Gastroesophageal sphincter (tissue), 4 donors: Measurements from ENCODE around the gene TUBB4B. TPM values are rescaled to one million over a fixed set of nuclear protein-coding genes. Genes with fewer than 3 reads are reported as not detected.

ENCODE experiments used
- ATAC-seq: fragments of 150-250 bp; one replicate; pipeline ENCODE4 v1.9.1; 2016; ENCODE audit warnings: mild to moderate bottlenecking, moderate library complexity
- H3K27ac ChIP-seq, 4 donors: fragments of 200-600 bp; sonication (generic) in 3 of 4; 1 replicate in 3 of 4; 2 replicates in 1 of 4; pipeline ENCODE4 v1.5.1; 2016 to 2019
- H3K27me3 ChIP-seq: fragments of 200-600 bp; sonication (generic); one replicate; pipeline ENCODE4 v1.5.1; 2019
- H3K36me3 ChIP-seq, 2 donors: fragments of 200-600 bp; sonication (generic); one replicate each; pipeline ENCODE4 v1.5.1; 2019; ENCODE audit warnings: control low read depth in 1 of 2
- H3K4me1 ChIP-seq, 3 donors: fragments of 200-600 bp; sonication (generic); 1 replicate in 2 of 3; 2 replicates in 1 of 3; pipeline ENCODE4 v1.5.1; 2016 to 2019; ENCODE audit warnings: control low read depth in 2 of 3
- H3K4me3 ChIP-seq, 2 donors: fragments of 200-600 bp; sonication (generic); one replicate each; pipeline ENCODE4 v1.5.1; 2019; ENCODE audit warnings: mild to moderate bottlenecking in 1 of 2, moderate library complexity in 1 of 2
- H3K9me3 ChIP-seq, 3 donors: fragments of 200-600 bp; sonication (generic); one replicate each; pipeline ENCODE4 v1.5.1; 2017 to 2019; ENCODE audit warnings: control low read depth in 2 of 3
- EP300 ChIP-seq: sonication (generic); formaldehyde crosslinking; IDR thresholded peaks from one replicate; pipeline ENCODE4 v1.6.1; 2017; ENCODE audit warnings: antibody characterized with exemption, mild to moderate bottlenecking
- POLR2A ChIP-seq, 2 donors: fragments of 450-650 bp; IDR thresholded peaks; one replicate each; pipeline ENCODE4 v1.6.1; 2017; ENCODE audit warnings: antibody characterized with exemption in 2 of 2, mild to moderate bottlenecking in 2 of 2, moderate library complexity in 1 of 2
- POLR2AphosphoS5 ChIP-seq: sonication (generic); formaldehyde crosslinking; IDR thresholded peaks from one replicate; pipeline ENCODE4 v1.6.1; 2017; ENCODE audit warnings: antibody characterized with exemption
- WGBS, 2 donors: methylation state at CpG; one replicate each; pipeline ENCODE4 v1.1.5; 2018; ENCODE audit warnings: low coverage in 1 of 2; 5-methylcytosine and 5-hydroxymethylcytosine counted together
- total RNA-seq, 4 donors: library from RNA; depleted of rRNA; stranded (reverse); fragments of >200 nt; gene quantifications; one replicate each; pipeline ENCODE4 v1.1.0, GENCODE V29; 2016
- TF ChIP-seq, protein P1 (sequence below), 4 experiments: fragments of 200-600 bp in 2 of 4; fragments of 450-650 bp in 2 of 4; sonication (generic) in 1 of 4; IDR thresholded peaks; one replicate each; pipeline ENCODE4 v1.5.1; 2017 to 2019; ENCODE audit warnings: antibody characterized with exemption in 4 of 4, mild to moderate bottlenecking in 2 of 4, moderate library complexity in 2 of 4

Gene TUBB4B
- total RNA-seq, 4 donors from 2014 or later = 220 to 488 (median 265) TPM

DNA sequence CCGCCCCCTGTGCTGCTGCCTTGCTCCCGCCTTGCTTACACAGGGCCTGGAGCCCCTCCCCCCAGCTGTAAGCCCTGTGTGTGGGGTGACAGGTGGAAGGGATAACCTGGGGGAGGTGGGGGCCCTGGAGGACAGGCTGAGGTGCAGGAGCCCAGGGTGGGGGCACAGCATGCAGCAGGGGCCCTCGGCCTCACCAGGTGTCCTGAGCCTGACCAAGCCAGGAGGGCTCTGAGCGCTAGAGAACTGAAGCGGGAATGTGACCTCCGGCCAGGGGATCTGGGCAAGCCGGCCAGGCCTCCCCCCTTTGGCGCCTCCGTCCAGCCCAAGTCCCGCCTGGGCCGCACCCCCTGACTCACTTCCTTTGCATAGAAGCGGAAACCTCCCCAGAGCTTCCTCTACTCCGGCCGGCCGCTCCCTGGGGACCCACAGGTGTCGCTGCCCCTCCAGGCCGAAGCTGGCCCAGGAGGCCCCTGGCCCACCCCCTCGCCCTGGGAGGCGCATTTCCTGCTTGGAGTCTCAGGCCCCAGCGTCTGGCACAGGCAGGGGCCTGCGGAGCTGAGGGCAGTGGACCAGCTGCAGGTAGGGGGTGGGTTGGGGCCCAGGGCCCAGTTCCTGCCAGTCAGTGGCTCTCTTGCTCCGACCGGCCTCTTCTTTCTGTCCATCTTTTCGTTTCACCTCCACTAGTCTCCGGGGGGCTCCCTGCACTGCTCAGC lies 36.4 kb downstream of the TUBB4B start, which contains the start of gene TOR4A:
Gene TOR4A (plus strand): TSS at position 398 of the 713 bp plus-strand sequence. CDS start 964 bp downstream, outside the sequence.
- Histone ChIP-seq H3K27me3 (peaks cover 86% of the 10 kb centered on the region), H3K9me3 (no peaks in the 10 kb centered on the region), H3K4me3 (peak within 1 kb of the TSS; percentile 21 to 53), H3K27ac (peak within 1 kb of the TSS in 3 of 4 donors; percentile 78 to 85 (median 85)), H3K4me1 (peaks cover 0 to 42% (median 13%) of the 10 kb centered on the region in 3 donors), H3K36me3 (peaks cover 0 to 34% of the 10 kb centered on the region in 2 donors)
- 35% methylated on average over 3 of the region's 25 CpGs; no CpG with 5 or more reads in 1 of the 2 donors for whole genome bisulfite sequencing, 2 donors
- no peak for TF ChIP-seq EP300
- peak; percentile 32 for TF ChIP-seq POLR2AphosphoS5
- TF ChIP-seq, protein P1, sequence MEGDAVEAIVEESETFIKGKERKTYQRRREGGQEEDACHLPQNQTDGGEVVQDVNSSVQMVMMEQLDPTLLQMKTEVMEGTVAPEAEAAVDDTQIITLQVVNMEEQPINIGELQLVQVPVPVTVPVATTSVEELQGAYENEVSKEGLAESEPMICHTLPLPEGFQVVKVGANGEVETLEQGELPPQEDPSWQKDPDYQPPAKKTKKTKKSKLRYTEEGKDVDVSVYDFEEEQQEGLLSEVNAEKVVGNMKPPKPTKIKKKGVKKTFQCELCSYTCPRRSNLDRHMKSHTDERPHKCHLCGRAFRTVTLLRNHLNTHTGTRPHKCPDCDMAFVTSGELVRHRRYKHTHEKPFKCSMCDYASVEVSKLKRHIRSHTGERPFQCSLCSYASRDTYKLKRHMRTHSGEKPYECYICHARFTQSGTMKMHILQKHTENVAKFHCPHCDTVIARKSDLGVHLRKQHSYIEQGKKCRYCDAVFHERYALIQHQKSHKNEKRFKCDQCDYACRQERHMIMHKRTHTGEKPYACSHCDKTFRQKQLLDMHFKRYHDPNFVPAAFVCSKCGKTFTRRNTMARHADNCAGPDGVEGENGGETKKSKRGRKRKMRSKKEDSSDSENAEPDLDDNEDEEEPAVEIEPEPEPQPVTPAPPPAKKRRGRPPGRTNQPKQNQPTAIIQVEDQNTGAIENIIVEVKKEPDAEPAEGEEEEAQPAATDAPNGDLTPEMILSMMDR (IDR thresholded peaks at IDR 0.05) = peak in 1 of 4 experiments; percentile 16
- TF ChIP-seq POLR2A (IDR thresholded peaks at IDR 0.05) = peak; percentile 23 to 24
- peak; percentile 83 for ATAC-seq

DNA sequence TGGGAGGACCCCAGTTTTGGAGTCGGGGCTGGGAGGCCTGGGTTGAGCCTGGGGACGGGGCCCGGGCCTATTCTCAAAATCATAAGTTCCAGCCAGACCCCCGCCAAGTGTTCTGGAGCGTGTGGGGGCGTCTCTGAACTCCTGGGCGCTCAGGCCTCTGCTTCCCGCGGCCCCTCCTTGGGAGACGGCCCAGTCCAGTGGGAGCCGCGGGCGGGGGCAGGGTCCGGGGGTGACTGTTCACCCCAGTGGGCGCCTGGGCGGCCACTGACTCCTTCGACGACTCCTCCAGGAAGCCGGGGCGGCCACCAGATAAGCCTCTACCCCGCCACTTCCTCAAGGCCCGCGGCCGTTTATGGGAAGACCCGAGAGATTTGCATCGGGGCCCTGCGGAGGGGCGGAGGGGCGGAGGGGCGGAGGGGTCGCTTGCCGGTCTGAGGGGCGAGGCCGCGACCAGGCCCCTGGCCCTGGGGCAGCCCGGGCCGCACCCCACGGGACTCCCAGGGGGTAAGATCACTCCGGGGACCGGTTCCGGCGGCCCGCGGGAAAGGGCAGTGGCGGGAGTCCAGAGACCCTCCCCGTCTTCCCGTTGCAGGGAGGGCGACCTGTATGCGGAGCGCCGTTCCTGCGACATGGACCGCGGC lies 37.1 kb downstream of the TUBB4B start:
- Histone ChIP-seq H3K4me3 (peak overlapping the region; percentile 21 to 53), H3K27ac (peak overlapping the region in 3 of 4 donors; percentile 78 to 85 (median 85)), H3K36me3 (peaks cover 0 to 27% of the 10 kb centered on the region in 2 donors), H3K27me3 (peaks cover 86% of the 10 kb centered on the region), H3K9me3 (no peaks in the 10 kb centered on the region), H3K4me1 (peaks cover 0 to 42% (median 13%) of the 10 kb centered on the region in 3 donors)
- no peak for ATAC-seq
- WGBS, 2 donors = no CpG with 5 or more reads among the region's 54 CpGs
- TF ChIP-seq, protein P1 (IDR thresholded peaks at IDR 0.05) = no peak
- TF ChIP-seq POLR2AphosphoS5 (no peak), EP300 (no peak), POLR2A (IDR thresholded peaks at IDR 0.05) (no peak)

DNA sequence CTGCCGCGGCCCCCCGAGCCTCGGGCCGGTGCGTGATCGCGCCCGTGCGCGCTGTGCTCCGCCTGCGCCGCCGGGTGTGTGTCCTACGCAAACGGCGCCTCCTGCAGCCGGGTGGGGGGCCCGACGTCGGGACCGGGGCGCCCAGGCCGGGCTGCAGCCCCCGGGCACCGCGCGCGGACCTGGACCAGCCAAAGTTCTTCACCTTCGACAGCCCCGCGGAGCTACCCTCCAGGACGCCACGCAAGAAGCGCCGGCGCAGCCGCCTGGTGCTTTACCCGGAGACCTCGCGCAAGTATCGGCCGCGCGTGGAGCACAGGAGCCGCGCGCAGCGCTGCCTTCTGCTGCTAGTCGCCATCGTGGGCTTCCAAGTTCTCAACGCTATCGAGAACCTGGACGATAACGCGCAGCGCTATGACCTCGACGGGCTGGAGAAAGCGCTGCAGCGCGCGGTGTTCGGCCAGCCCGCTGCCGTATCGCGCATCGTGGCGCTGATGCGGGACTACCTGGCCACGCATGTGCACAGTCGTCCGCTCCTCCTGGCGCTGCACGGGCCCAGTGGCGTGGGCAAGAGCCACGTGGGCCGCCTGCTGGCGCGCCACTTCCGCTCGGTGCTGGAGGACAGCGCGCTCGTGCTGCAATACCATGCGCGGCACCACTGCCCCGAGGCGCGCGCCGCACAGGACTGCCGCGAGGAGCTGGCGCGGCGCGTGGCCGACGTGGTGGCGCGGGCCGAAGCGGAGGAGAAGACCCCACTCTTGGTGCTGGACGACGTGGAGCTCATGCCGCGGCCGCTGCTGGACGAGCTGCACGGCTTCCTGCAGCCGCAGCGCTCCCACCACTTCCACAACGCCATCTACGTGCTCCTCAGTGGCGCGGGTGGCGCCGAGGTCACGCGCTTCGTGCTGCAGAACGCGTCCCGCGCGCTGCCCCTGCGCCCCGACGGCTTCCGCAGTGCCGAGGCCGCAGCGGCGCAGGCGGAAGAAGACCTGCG lies 37.9 kb downstream of the TUBB4B start:
- no peak for ATAC-seq
- Histone ChIP-seq H3K4me3 (peak overlapping the region in 1 of 2 donors; percentile 53), H3K27ac (peak overlapping the region in 3 of 4 donors; percentile 78 to 85 (median 85)), H3K27me3 (peaks cover 86% of the 10 kb centered on the region), H3K36me3 (peaks cover 0 to 20% of the 10 kb centered on the region in 2 donors), H3K4me1 (peaks cover 0 to 42% (median 13%) of the 10 kb centered on the region in 3 donors), H3K9me3 (no peaks in the 10 kb centered on the region)
- no peak for TF ChIP-seq POLR2A (IDR thresholded peaks at IDR 0.05)
- no peak for TF ChIP-seq EP300
- TF ChIP-seq POLR2AphosphoS5 = no peak
- TF ChIP-seq, protein P1 (IDR thresholded peaks at IDR 0.05) = no peak
- WGBS, 2 donors = 89% methylated on average over 23 of the region's 139 CpGs; no CpG with 5 or more reads in 1 of the 2 donors

DNA sequence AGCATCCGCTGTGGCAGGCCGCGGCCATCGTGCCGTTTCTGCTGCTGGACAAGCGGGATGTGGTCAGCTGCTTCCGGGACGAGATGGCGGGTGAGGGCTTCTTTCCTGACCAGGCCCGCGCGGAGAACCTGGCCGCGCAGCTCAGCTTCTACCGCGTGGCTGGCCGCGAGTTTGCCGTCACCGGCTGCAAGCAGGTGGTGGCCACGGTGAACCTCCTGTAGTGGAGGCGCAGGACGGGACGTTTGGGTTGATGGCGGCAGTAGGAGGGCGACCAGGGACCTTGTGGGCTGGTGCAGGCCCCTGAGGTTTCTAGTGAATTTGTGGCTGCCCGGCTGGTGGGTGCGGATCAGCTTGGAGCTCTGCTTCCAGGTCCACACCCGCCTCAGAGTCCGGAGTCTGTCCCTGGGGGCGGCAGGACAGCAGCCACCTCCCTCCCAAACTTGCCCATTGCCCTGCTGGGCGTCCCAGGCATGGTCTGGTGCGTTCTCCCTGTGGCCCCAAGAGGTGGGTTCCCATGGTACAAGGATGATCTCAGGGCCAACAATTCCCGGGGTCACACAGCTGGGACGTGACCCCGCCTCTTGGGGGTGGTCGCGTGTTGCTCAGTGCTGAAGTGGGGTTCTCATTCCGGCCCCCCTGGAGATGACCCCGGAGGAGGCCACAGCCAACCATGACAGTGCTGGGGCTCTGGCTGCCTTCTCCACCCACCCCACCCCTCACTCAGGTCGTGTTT lies 38.8 kb downstream of the TUBB4B start:
- Histone ChIP-seq H3K9me3 (no peaks in the 10 kb centered on the region), H3K4me3 (no peak overlapping the region), H3K4me1 (peaks cover 0 to 42% (median 13%) of the 10 kb centered on the region in 3 donors), H3K27ac (no peak overlapping the region), H3K27me3 (peaks cover 89% of the 10 kb centered on the region), H3K36me3 (peaks cover 0 to 16% of the 10 kb centered on the region in 2 donors)
- no peak for ATAC-seq
- TF ChIP-seq EP300 = no peak
- TF ChIP-seq, protein P1 (IDR thresholded peaks at IDR 0.05) = no peak
- TF ChIP-seq POLR2A (IDR thresholded peaks at IDR 0.05) = no peak
- no CpG with 5 or more reads among the region's 41 CpGs for WGBS, 2 donors
